HG02970 (cell line): ENCODE measurements around the gene AGTRAP.

Source experiments
- ATAC-seq: cut with Tn5 transposase; IDR thresholded peaks from one replicate; pipeline ENCODE4 v1.9.1; 2021; ENCODE audit warnings: mild to moderate bottlenecking, moderate library complexity, moderate number of reproducible peaks; ENCODE audit not compliant: unreplicated experiment, low FRiP score

The AGTRAP gene

DNA sequence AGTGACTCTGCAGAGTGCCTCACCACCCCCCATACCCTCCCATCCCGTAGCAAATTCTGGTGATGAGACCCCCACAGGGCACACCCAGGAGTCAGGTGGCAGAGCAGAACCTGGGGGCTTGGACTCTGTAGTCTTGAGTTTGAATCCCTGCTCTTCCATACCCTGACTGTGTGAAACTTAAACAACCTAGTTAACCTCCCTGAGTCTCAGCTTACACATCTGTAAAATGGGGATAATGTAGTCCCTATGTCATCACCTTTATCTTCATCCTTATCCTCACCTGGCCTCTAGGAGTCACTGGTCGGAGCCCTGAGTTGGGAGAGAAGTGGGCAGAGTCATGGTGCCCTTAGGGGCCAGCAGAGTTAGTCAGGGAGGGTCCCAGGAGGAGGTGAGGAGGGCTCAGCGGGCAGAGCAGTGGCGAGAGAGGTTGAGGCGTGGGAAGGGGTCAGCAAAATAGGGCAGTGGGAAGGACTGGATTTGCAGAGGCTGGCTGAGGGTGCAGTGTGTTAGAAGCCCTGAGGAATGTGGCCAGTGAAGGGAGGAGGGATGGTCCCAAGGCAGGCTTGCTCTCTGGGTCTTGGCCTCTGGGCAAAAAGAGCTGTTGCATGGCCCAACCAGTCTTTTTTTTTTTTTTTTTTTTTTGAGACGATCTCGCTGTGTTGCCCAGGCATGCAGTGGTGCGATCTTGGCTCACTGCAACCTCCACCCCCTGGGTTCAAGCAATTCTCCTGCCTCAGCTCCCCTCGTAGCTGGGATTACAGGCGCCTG is 44.6 kb downstream of the AGTRAP start:
- no peak for ATAC-seq

DNA sequence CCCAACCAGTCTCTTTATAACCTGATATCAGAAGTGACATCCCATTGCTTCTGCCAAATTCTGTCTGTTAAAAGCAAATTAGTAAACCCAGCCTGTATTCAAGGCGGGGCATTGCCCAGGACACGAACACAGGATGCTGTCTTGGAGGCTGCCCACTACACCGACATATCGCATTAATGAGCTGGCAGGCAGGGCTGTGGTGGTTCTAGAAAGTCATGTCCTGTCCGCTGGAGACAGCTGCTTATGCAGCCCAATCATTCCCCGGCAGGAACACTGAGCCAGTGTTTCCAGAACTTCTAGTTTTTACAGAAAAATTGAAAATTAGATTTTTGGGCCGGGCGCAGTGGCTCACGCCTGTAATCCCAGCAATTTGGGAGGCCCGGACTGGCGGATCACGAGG is 45.4 kb downstream of the AGTRAP start:
- no peak for ATAC-seq

DNA sequence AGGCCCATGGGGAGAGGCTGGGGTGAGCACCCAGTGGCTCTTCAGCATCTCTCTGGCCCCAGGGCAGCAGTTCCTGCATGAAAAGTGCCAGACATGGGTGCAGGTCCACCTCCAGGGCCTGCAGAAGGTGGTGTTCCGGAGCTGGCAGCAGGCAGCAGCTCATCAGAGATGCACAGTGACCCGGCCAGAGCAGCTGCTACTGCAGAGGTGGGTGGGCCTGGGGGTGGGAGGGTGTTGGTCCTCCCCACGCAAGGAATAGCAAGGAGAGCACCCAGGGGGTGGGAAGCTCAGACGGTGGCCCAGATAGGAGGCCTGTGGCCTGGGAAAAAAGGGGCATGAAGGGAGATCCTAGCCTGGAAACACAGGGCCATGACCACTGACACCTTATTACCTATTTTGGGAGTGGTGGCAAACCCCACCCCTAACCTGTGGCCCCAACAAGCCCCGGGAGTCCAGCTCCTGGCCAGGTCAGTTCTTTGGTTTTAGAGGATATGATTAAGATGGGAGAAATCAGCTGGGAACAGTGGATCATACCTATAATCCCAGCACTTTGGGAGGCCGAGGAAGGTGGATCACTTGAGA is 46.3 kb downstream of the AGTRAP start:
- ATAC-seq, result no peak

DNA sequence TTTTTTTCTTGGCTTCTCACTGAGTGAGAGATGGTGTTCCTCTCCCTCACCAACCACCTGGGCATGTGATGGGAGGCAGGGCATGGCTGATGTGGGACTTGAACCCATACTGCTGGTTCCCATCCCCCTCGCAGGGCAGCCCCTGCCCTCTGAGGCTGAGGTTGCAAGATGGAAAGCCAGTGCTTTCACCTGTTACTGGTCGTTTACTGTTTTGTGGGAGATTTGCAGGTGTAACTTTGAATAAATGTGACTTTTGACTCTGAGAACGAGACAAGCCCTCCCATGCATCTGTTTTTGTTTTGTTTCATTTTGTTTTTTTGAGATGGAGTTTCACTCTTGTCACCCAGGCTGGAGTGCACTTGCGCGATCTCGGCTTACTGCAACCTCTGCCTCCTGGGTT is 47.6 kb downstream of the AGTRAP start:
- ATAC-seq, result no peak

- no peak for ATAC-seq
Observed at GRCh38 chr1:11784256-11784992, 48.5 kb downstream of the AGTRAP start.

GRCh38 chr1:11784993-11785769 is 49.2 kb downstream of the AGTRAP start:
- peak; percentile 47 for ATAC-seq

GRCh38 chr1:11786168-11786567 is 50.2 kb downstream of the AGTRAP start:
- ATAC-seq, result no peak

DNA sequence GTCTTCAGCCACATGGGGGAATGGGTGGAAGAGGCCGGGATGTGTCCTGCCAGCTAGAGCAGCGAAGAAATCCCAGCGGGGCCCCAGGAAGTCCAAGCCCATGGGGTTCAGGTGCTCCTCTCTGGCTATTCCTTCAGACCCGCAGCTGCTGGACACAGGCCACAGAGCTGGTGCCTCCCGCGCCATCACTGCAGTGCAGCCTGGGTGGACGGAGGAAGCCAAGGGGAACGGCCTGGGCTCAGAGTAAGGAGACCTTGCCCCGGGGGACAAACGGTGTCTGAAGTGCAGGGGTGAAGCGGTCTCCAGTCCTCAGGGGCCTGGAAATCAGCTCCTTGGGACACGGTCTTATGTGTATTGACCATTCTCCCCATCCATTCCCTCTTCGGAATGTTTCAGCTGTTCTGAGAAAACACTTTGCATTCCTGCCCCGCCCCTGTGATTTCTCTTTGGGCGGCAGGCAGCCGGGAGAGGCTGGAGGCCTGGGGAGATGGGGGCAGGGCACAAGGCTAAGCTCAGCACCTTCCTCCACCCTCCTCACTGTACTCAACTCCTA is 51.4 kb downstream of the AGTRAP start:
- no peak for ATAC-seq

GRCh38 chr1:11787804-11788436 is 52.0 kb downstream of the AGTRAP start:
- no peak for ATAC-seq

DNA sequence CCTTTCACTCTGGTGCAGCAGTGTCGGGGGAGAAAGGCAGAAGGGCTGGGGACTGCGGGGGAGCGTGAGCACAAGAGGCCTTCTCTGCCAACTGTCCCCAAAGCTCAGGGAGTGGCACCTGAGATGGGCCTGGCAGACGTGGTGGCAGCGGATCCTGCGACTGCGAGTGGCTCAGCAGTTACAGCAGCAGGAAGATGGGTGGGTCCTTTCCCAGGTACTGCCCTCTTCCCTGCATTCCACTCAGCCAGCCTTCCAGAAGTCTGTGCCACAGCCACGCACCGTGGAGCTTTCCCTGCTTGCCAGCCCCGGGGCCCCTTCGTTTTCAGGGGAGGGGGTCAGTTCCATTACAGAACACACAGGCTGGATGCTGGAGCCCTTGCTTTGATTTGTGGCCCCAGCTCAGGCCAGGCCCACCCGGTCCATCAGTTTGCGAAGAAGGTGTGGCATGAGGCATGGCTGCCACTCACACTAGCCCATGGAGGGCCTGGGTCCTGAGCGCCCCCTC is 52.7 kb downstream of the AGTRAP start:
- ATAC-seq, result no peak

- no peak for ATAC-seq
Observed at GRCh38 chr1:11789126-11790067, 53.5 kb downstream of the AGTRAP start.

GRCh38 chr1:11790101-11790879 is 54.4 kb downstream of the AGTRAP start:
- no peak for ATAC-seq

DNA sequence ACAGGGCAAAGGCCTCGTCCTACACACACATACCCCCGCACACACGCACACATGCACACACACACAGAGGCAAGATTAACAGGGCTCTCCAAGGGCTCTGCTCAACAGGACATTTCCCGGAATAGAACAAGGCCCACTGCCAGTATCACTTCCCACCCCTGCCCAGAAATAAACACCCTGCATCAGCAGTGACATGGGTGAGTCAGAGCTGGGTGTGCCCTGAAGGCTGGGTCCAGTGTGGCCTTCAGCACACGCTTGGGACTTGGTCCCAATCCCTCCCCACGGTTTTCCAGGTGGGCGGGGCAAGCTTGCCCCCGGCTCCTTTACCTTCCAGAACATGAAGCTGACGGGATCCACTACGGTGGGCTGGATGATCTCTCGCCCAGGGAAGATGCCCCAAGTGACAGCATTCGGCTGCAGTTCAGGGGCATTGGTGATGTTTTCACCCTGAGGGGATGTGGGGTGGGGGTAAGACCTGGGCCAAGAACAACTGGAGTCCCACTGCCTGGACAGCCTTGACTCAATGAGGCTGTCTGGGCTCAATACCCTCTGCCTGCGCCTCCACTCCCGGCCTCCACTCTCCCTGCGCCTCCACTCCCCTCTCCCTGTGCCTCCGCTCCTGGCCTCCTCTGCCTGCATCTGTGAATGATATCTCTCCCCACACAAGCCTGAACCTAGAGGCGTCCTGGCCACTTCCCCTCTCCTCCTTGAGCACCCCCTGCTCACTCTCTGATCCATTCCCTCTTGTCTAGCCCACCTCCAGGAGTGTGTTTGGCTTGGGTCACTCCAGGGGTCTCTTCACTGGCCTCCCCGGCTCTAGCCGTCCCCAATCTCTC is 55.2 kb downstream of the AGTRAP start:
- no peak for ATAC-seq

- no peak for ATAC-seq
Observed at GRCh38 chr1:11792106-11792505, 56.2 kb downstream of the AGTRAP start.

- no peak for ATAC-seq
Observed at GRCh38 chr1:11793819-11794218, 57.9 kb downstream of the AGTRAP start.

- no peak for ATAC-seq
Observed at GRCh38 chr1:11794446-11795237, 58.7 kb downstream of the AGTRAP start.
